Mucosa of gallbladder (tissue), 1 donor: ENCODE data around the gene NTHL1. TPM values are rescaled to one million over a fixed set of nuclear protein-coding genes. Genes with fewer than 3 reads are reported as not detected.

ENCODE experiments used
- DNase-seq: peaks from one replicate; pipeline ENCODE4 v3.0.0-alpha.2; 2020; ENCODE audit warnings: low spot score
- total RNA-seq: library from RNA; stranded (reverse); gene quantifications from one replicate; pipeline ENCODE4 v1.2.1, GENCODE V29; 2021
- donor health status: DM: no; HTN: no; CAD: no.

The NTHL1 gene
- 33.9 TPM for total RNA-seq

DNA sequence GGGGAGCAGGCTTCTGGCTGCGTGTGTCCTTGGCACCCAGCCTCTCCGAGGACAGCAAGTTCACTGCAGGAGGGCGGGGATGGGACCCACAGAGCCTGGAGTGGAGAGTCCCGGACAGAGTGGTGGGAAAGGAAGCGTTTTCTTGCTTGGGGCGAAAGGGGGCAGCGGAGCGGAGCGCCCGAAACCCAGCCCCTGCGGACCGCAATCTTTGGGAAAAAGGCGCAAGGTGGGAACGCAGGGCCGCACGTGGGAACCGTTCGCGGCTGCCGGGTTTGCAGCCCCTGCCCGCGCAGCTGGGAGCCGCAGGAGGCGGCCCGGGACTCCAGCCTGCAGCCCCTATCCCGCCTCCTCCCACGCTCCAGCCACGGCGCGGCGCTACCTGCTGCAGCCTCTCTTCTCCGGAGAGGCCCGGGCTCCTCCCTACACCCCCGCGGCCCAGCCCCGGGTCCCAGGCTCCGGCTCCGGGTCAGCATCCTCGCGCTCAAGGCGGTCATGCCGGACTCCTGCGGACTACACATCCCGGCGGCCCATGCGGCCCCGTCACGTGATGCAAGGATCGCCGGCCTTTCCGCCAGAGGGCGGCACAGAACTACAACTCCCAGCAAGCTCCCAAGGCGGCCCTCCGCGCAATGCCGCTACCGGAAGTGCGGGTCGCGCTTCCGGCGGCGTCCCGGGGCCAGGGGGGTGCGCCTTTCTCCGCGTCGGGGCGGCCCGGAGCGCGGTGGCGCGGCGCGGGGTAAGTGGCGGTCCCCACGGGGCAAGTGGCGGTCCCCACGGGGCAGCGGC is at the start of gene NTHL1, which contains the start of gene TSC2:
TSS of gene NTHL1 (minus strand) at position 505 of the 786 bp plus-strand sequence. CDS start at position 494, 11 bp downstream.
TSS of gene TSC2 (plus strand) at position 656 of the 786 bp plus-strand sequence. CDS start 631 bp downstream, outside the sequence.
- peak; percentile 98 for DNase-seq

DNA sequence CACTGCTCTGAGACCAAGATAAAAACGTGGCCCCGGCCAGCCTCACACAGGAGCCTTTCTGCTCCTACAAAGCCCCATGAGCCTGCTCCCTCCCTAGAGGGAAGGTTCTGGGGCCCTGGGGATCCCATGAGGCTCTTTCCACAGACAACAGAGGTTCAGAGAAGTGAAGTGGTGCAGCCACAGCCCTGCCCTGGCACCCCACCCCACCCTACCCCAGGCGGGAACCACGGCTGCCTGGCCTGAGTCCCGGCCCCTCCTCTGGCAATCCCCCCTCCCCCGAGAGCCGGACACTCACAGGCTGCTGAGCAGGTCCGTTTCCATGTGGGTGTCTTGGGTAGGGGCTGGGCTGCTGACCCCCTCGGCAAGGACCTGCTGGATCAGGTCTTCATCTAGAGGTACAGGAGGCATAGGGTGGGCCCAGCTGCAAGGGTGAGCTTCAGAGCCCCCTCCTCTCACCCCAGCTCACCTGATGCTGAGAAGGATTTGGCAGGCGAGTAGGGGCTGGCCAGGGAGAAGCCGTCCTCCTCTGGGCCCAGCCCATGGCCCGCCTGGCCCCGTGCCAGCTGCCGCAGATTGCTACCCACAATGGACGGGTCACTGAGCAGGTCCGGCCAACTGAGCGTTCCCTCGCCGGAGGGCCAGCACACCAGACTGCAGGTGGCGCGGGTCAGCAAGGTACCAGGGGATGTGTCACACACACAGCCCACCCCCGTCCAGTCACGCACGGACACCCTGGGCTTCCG is 49.4 kb upstream of the NTHL1 start:
- no peak for DNase-seq

DNA sequence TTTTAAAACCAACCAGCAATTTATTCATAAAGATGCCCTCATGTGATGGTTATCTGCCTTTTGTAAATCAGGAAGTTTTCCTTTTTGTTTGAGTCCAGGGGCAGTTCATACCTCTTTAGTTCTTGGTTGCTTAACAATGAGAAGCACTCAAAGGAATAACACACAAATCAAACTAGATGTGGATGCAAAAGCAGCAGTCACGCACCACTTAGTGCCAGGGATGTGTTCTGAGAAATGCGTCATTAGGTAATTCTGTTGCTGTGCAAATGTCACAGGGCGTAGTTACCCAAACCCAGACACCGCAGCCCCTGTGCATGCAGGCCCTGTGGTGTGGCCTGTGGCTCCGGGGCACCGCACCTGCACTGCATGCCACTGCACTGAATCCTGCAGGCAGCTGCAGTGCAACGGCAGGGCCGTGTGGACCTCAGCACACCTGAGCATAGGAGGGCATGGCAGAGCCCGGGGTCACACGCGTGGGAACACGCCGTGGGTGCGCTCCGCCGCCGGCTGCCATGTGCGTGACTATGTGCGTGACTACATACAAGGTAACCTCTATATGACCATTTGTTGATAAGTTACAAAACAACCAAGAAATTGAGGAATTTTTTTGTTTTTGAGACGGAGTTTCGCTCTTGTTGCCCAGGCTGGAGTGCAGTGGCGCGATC is 48.4 kb upstream of the NTHL1 start:
- no peak for DNase-seq

DNA sequence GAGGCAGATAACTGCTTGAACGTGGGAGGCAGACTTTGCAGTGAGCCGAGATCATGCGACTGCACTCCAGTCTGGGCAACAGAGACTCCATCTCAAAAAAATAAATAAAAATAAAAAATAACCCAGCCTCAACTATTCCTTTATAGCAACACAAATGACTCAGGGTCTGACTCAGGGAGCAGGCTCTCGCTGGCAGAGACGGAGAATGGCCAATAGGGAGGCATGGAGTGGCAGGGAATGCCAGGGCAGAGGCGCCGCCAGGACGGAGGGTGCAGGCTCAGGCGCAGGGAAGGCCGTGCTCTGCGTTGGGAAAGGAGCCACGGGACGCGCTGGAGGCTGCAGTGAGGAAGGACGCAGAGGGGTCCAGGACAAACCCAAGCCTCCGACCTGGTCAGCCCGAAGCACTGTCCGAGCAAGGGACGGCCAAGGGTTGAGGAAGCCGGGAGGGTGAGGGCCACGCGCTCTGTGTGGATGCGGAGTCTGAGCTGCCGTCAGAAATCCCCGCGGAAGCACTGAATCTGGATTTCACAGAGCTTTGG is 47.8 kb upstream of the NTHL1 start:
- DNase-seq: no peak

DNA sequence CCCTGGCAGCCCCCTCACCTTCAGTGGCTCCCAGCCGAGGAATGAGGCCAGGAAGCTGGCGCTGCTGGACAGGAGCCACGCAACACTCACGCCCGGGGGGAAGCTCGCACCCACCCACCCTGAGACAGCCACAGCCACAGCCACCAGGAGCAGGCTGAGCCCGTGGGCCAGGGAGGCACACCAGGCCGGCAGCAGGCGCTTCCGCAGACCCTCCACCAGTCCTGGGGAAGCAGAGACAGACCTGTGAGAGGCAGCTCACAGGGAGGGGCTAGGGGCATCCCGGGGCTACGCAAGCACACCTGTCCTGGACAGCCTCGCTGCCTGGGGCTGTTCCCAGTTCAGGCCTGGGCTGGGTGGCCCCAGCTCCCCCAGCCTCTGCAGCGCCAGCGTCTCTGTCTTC is 46.2 kb upstream of the NTHL1 start:
- DNase-seq: no peak

DNA sequence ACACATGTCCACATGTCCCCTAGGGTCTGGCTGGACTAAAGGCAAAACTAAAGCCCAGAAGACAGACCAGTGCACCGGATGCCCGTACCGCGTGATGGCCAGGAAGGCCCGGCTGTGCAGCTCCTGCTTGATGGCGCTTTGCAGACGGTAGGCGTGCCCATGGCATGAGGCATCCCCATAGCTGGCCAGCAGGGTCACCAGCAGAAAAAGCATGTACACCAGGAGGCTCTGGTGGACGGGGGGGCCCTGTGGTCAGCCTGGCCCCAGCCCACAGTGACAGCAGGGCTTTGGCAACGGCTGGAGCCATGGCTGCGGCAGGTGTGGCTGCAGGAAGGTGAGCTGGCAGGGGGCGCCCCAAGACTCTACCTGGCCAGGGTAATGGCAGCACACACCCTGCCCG is 45.2 kb upstream of the NTHL1 start:
- DNase-seq: no peak

DNA sequence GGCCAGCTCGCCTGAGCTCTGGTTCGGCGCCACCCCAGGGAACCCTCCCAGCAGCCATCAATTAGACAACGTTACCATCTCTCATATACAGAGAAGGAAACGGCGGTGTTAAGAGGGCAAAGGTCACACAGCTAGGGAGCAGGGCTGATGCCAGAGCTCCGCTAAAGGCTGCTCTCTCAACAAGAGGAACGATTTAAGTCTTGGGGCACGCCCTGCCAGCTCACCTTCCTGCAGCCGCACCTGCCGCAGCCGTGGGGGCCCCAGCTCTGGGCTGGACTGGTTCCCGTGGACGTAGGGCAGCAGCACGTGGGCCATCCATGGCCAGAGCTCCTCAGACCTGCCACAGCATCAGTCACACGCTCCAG is 44.6 kb upstream of the NTHL1 start:
- peak; percentile 34 for DNase-seq

DNA sequence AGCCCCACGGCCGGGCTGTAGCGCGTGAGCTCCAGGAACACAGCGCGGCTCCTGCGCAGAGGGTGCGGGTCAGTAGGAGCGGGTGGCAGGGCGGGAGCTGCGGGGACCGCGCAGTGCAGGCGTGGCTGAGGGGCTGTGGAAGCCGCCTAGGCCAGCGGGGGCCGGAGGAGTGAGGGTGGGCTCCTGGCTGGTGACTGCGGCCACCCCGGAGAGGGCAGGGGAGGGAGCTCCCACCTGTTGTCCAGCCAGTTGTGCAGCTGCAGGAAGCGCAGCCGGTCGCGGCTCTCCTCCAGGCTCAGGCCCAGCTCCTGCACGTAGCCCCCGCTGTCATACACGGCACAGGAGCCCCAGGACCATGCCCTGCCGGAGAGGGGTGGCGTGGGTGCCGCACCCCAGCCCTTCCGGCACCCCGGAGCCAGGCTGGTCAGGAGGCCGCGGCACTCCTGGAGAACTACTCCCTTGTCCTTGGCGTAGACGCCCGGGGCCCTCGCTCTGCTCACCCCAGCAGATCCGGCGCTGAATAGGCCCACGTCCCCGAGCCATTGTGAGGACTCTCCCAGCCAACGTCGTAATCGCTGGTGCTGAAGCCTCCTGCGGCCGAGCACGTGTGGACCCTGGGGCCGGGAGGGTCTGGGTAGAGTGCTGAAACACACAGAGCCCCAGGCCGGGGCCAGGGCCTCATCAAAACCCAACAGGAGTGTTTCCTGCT is 44.1 kb upstream of the NTHL1 start:
- no peak for DNase-seq

DNA sequence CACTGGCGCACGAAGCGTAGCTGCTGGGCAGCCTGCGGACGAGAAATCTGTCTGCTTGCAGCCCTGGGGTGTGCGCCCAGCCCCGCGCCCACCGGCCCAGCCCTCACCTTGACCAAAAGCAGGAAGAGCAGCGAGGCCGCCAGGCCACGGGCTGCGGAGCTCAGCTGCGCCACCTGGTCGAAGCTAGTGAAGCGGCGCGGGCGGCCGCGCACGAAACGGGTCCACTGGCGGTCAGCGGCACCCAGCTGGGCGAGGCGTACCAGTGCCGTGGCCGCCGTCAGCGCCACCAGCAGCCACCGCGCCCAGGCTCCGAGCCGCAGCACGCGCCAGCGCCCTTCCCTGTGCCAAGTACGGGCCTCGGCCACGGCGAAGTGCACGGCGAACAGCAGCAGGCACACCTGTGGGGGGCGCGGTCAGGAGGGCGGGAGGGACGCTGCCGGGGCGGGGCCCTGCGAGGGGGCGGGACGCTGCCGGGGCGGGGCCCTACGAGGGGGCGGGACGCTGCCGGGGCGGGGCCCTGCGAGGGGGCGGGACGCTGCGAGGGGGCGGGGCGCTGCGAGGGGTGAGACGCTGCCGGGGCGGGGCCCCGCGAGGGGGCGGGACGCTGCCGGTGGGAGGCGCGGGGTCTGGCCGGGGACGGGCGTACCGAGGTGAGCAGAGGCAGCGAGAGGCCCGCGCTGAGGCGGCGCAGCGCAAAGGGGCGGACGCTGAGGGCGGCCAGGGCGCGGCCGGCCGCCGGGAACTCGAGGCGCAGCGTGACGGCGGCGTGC is 43.3 kb upstream of the NTHL1 start:
- DNase-seq: peak; percentile 85

DNA sequence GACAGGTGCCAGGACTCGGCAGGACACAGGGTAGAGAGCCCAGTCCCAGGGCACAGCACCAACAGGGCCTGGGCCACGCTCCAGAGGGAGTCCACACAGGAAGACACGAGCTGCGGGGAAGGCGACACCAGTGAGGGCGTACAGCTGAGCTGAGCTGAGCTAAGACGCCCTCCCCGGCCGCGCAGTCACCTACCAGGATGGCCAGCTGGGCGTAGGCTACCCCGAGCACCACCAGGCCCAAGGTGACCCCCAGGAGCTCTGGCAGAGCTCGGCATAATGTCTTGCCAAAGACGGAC is 42.8 kb upstream of the NTHL1 start:
- no peak for DNase-seq

DNA sequence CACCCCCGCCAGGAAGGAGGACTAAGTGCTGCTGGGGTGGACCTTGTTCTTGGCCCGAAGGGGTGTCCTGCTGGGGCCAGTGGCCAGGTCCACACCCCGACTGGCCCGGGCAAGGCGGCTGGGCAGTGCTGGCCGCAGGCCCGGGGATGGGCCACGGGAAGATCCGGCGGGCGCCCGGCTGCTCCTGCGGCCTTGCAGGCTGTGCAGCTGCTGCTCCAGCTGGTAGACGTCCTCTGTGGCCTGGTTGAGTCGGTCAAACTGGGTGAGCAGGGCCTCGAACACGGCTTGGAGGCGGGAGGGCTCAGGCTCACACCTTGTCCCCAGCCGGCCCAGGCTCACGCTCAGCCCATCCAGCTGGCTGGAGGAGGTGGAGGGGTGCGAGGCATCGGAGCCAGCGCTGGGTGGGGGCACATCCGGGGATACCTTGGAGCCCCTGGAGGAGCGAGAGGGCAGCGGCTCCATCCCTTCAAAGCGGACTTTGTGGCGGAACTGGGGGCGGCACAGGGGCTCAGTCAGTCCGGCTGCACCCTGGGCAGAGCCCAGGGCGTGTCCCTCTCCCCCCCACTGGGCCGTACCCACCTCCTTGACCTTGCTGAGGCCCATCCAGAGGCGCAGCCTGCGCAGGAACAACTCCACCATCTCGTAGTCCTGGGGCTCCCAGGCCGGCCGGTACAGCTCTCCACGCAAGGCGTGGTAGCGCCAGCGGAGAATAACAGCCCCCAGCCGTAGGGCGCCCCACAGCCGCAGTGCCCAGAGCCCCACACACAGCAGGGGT is 42.3 kb upstream of the NTHL1 start:
- no peak for DNase-seq

DNA sequence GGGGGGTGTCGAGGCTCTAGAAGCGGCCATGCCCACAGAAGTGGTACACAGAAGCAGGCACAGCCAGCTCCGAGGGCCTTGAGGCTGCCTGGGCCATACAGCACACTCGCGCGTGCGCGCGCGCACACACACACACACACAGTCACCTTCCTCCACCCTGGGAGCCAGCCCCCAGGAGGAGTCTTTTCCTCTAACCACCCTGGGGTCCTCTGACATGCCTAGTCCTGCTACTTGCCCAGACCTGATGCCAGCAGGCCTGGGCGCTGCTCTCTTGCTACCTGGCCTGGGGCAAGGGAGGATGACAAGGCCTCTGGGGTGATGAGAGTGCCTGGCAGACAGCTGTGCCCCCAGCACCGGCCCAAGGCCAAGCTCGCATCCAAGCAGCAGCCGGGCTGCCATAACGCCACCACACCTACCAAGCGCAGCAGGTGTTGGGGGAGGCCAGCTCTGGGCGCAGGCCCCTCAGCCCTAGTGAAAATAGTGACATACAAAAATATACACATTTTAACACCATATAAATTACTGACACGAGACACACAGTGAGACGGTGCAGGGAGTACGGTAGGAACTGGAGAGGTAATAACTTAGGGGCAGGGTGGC is 41.2 kb upstream of the NTHL1 start:
- no peak for DNase-seq

DNA sequence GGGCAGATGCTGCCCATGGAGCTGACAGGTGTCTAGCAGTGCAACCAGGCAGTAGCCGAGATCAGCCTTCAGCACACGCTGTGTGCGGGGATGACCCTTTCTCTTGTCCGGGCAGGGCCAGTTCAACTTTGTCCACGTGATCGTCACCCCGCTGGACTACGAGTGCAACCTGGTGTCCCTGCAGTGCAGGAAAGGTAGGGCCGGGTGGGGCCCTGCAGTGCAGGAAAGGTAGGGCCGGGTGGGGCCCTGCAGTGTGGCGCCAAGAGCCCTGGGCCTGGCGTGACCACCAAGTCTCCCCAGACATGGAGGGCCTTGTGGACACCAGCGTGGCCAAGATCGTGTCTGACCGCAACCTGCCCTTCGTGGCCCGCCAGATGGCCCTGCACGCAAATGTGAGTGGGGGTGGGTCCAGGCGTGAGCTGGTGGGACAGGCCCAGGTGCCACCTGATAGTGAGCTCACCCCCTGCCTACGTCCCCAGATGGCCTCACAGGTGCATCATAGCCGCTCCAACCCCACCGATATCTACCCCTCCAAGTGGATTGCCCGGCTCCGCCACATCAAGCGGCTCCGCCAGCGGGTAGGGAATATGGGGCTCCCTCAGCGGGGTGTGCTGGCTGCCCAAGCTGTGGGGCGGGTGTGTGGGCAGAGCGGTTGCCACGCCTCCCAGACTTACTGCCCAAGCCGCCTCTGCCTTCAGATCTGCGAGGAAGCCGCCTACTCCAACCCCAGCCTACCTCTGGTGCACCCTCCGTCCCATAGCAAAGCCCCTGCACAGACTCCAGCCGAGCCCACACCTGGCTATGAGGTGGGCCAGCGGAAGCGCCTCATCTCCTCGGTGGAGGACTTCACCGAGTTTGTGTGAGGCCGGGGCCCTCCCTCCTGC is 40.4 kb upstream of the NTHL1 start:
- no peak for DNase-seq

DNA sequence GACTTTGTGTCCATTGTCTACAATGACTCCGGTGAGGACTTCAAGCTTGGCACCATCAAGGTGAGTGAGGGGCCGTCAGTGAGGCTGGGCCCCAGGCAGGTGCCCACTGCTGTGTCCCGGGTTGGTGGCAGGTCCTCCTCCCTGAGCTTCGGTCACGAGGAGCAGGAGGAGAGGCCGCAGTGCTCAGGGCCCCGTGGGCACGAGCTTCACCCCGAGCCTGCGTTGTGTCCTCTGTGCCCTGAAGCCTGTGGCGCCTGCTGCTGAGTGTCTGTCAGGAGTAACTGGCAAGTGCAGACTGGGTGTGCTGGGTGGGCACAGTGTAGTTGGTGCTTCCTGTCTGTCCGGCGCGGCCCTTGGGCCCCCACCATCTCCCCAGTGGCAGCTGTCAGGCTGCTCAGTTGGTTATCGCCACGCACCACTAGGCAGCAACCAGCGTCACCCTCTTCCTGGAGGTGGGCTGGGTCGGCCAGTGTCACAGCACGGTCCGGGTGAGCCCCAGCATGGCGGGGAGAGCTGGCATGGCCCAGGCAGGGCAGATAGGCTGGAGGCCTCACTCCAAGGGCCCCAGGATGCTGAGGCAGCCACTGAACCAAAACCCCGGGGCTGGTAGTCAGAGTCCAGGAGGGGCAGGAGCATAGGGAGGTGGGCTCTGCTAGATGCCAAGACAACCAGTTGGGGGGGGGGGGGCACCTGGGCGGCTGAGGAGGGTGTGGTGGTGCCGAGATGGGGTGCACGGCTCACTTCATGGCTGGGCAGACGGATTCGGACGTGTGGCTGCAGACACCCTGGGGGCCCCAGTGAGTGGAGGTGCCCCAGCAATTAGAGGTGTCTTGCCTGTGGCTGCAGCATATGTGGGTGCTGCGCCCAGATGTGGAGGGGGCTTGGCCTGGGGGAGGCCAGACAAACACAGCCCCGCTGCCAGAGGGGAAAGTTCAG is 39.4 kb upstream of the NTHL1 start:
- DNase-seq: no peak

DNA sequence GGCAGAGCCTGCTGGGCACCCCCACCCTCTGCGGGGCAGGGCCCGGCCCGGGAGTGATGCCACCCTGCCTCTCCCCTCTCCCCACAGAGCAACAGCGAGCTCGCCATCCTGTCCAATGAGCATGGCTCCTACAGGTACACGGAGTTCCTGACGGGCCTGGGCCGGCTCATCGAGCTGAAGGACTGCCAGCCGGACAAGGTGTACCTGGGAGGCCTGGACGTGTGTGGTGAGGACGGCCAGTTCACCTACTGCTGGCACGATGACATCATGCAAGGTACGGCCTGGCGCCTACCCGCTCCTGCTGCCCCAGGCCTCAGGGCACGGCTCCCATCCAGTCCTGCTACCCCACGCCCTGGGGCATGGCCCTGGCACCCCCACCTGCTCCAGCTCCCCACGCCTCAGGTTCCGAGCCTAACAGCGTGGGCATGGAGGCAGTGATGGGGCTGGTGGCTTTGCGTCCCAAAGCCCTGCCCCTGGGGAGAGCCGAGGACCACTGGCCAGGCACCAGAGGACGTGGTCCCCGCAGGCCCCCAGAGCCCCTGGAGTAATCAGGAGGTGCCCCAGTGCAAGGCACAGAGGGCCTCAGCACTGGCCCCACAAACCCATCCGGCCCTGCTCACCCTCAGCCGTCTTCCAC is 38.6 kb upstream of the NTHL1 start:
- no peak for DNase-seq

DNA sequence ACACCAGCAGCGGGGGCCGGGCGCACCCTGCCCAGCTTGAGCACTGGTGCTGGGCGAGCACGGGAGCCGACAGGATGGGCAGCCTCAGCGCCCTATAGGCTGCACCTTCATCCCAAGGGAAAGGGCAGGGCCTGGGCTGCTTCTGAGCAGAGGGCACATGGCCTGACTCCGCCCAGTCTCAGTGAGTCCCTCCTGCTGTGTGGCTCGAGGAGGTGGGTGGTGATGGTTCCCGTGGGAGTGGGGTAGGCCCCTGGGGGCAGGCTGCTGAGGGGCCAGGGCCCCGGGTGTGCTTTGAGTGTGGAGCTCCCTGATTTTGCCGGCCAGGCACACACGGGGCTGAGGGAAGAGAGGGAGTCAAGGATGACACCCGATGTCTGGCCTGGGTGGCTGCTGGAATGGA is 38.0 kb upstream of the NTHL1 start:
- no peak for DNase-seq

DNA sequence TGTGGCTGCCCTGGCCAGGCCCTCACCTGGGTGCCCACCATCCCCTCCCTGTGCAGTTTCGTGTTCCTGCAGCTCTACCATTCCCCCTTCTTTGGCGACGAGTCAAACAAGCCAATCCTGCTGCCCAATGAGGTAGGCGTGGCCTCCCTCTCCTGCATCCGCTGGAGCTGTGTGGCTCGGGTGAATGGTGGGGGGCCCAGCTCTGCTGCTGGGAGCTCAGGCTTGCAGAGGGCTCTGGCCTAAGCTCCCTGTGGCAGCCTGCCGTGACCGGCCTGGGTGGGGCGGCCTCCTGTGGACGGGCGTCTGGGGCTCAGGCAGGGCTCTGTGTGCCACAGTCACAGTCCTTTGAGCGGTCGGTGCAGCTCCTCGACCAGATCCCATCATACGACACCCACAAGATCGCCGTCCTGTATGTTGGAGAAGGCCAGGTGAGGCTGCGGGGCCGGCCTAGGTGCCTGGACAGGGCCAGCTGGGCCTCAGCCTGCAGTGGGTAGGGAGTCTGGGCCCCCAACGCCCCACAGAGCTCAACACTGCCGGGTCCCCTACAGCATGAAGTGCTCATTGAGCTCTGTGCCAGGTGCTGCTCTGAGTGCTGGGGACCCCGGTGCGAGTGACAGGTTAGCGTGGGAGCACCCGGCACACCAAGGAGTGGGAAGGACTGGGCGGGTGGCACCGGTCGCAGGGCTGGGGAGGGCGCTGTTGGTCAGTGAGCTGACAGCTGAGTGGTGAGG is 37.4 kb upstream of the NTHL1 start:
- DNase-seq: no peak
